GM13976 (cell line): Measurements from ENCODE around the gene ERG.

Experiments
- DNase-seq: peaks from one replicate; pipeline ENCODE4 v3.0.0; 2012; ENCODE audit warnings: low spot score
- in situ Hi-C: fragments of 300-500 bp; cut with MboI; formaldehyde crosslinking; loops from one replicate; pipeline ENCODE4 v1.12.0; 2022; ENCODE audit warnings: low sequenced_read_pairs, mixed read lengths, inconsistent platforms; ENCODE audit not compliant: unreplicated experiment
- TF ChIP-seq, protein P1 (sequence below): IDR thresholded peaks from 2 replicates; pipeline ENCODE4 v1.5.1; 2012; ENCODE audit warnings: borderline replicate concordance, mild to moderate bottlenecking; ENCODE audit not compliant: insufficient read depth; ENCODE audit errors: extremely low read depth, missing control alignments, control extremely low read depth

Gene ERG

DNA sequence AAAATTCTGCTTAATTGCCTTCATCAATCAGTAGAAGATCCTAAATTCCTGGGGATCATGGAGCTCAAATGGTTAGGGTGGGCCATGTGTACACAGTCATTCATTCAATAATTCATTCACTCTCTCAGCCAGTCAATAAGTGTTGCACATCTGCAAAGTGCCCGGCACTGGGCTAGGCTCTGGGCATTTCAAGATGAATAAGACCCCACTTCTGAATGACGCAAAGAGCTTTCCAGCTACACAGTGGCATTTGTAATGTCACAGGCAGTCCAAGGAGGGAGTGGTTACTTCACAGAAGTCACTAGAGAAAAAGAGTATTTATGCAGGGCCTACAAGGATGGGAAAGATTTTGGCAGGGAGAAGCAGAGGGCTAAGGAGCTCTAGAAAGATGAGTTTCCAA lies 148.3 kb downstream of the ERG start:
- in situ Hi-C loops: loop anchor here (10.0 to 25.0 kb wide), 3 partner anchors 145 to 638 kb away; no protein-coding TSS in a partner anchor
- TF ChIP-seq, protein P1, sequence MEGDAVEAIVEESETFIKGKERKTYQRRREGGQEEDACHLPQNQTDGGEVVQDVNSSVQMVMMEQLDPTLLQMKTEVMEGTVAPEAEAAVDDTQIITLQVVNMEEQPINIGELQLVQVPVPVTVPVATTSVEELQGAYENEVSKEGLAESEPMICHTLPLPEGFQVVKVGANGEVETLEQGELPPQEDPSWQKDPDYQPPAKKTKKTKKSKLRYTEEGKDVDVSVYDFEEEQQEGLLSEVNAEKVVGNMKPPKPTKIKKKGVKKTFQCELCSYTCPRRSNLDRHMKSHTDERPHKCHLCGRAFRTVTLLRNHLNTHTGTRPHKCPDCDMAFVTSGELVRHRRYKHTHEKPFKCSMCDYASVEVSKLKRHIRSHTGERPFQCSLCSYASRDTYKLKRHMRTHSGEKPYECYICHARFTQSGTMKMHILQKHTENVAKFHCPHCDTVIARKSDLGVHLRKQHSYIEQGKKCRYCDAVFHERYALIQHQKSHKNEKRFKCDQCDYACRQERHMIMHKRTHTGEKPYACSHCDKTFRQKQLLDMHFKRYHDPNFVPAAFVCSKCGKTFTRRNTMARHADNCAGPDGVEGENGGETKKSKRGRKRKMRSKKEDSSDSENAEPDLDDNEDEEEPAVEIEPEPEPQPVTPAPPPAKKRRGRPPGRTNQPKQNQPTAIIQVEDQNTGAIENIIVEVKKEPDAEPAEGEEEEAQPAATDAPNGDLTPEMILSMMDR: no peak
- DNase-seq: no peak

DNA sequence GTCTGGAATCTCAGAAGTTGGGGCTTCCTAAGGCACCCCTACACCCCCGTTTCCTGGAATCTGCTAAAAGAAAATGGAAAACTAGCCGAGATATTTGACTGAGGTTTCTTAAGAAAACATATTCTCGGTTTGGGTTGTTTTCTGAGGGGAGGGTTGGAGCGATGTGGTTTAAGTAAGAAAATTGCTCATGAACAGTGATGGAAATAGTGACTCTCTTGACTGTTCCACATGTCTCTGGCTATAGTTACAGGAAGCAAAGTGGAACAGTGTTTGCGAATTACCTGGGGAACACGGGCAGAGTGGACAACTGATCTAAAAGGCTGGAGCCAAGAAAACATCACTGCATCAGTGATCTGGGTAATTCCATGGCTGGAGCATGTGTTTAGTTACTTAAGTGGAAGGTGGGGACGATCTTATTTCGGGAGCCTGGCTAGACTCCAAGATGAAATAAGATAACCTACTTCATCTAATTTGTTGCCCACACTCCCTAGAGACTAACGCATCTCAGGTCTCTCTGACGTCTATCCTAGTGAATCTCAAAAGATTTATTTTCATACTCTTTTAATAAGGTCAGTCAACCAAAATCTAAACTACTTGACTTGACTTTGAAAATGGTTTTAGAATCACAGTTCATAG lies 149.0 kb downstream of the ERG start:
- no peak for DNase-seq
- in situ Hi-C loops: no loop called here
- TF ChIP-seq, protein P1: no peak

DNA sequence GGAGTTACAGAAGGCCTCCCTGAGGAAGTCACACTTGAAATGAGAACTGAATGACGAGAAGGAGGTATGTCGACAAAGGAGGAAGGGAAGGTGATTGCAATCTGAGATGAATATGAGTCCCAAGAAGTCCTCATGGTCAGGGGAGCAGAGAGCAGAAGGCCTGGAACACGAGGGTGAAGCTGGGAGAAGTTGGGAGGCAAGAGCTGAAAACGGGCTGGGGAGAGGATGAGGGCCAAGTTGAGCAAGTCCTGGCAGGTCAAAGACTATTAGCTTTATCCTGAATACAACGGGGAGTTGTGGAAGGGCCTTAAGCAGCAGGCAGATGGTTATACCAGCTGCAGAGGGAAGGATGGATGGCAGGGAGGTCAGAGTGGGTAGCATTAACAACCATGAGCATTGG lies 152.0 kb downstream of the ERG start:
- in situ Hi-C loops: no loop called here
- TF ChIP-seq, protein P1: no peak
- DNase-seq: no peak

DNA sequence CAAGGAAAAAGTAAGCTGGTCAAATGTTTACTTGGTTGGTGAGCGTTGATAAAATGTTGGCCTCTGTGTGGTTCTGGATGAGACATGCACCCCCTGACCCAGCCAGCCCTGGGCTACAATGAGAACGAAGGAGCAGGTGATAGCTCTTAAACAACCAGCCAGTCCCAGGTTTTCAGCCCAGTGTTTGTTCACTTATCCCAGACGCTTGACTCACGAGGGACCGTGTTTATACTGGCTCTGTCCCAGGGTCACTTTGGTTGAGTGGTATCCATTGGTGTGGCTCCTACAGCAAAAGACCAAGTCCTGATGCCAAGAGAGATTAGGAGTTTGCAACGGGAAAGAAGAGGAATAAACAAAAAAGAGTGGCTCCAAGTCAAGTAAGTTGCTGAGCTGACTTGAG lies 154.6 kb downstream of the ERG start:
- in situ Hi-C loops: no loop called here
- DNase-seq: no peak
- TF ChIP-seq, protein P1: no peak

DNA sequence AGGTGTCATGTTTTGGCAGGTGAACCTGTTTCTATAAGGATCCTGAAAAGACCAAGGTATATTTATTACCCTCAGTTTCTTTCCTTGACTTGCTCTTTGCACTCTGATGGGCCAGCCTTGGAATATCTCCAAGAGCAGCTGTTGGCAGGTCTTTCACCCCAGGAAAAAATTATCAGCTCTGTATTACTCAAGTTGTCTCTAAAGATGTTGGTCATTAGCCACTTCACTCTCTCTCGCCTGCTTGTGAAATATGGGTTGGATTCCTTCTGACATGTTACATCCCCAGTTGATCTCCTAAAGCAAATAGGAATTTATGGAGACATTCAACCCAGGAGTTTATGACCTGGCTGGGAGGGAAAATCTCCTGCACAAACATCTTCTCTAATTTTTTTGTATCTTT lies 155.5 kb downstream of the ERG start:
- no peak for DNase-seq
- TF ChIP-seq, protein P1: no peak
- in situ Hi-C loops: no loop called here

DNA sequence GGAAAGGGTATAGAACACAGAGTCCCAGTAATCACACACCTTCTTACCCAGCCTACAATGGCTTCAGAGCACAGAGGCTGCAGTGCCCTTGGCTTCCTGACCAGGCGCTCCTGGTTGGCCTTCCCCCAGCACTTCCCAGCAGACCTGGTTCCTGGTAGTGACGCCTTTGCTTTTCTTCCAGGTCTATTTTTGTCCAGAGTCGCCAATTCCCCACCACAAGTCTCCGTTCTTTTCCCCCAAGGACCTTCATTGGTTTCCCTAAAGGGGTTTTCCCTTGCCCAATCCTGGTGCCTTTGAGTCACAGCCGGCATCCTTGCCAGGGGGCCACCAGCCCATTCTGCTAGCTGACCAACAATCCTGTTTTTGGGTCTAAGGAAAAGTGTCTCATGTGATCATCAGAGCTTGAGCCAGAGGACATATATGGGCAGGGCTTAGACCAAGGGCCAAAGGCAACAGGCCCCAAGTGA lies 156.7 kb downstream of the ERG start:
- DNase-seq: no peak
- TF ChIP-seq, protein P1: no peak
- in situ Hi-C loops: no loop called here
